GM10248 (cell line): ENCODE data around the gene SIX1.

Experiments used
- CTCF ChIA-PET: fragments of 300-600 bp; sonication (Branson Sonifier 250); formaldehyde crosslinking; extraction: SDS; loops from one replicate; lab custom pipeline; 2021; ENCODE audit warnings: antibody characterized with exemption; lab: Yijun Ruan, JAX
- POLR2A ChIA-PET: fragments of 350-650 bp; sonication (Branson Sonifier 250); formaldehyde crosslinking; extraction: SDS; loops from one replicate; lab custom pipeline; 2020; ENCODE audit warnings: antibody characterized with exemption; lab: Yijun Ruan, JAX
- DNase-seq: peaks from one replicate; pipeline ENCODE4 v3.0.0; 2012; ENCODE audit errors: extremely low spot score
- TF ChIP-seq, protein P1 (sequence below): IDR thresholded peaks from 2 replicates; pipeline ENCODE4 v1.5.1; 2012; ENCODE audit warnings: mild to moderate bottlenecking, low read depth; ENCODE audit errors: extremely low read depth, missing control alignments, control extremely low read depth

The SIX1 gene

DNA sequence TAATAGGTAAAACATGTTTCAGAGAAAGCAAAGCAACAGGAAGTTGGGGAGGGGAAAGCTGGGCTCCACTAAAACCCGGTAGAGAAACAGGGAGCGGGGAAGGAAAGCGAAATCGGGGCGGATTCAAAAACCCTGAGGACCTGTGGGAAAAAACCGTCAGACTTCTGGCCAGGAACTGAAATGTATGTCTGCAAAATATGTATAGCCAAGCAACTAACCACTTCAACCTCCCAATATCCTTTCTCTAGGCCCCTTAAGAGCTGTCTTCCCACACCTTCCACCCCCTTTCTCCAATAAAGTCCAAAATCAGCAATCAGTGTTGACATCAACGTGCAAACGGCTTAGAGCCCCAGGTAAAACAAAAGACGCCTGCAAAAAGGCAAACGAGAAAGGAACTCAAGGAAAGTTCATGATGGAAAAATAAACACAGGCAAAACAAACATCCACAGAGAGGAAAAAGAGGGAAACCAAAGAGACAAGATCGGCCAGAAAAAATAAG, 32.8 kb downstream of the SIX1 start:
- TF ChIP-seq, protein P1, sequence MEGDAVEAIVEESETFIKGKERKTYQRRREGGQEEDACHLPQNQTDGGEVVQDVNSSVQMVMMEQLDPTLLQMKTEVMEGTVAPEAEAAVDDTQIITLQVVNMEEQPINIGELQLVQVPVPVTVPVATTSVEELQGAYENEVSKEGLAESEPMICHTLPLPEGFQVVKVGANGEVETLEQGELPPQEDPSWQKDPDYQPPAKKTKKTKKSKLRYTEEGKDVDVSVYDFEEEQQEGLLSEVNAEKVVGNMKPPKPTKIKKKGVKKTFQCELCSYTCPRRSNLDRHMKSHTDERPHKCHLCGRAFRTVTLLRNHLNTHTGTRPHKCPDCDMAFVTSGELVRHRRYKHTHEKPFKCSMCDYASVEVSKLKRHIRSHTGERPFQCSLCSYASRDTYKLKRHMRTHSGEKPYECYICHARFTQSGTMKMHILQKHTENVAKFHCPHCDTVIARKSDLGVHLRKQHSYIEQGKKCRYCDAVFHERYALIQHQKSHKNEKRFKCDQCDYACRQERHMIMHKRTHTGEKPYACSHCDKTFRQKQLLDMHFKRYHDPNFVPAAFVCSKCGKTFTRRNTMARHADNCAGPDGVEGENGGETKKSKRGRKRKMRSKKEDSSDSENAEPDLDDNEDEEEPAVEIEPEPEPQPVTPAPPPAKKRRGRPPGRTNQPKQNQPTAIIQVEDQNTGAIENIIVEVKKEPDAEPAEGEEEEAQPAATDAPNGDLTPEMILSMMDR = no peak
- ChIA-PET POLR2A (no interaction called here), CTCF (interaction anchor here (1.6 kb wide), 1 partner anchor 9 kb away, joined by 5 read pairs; no protein-coding TSS in a partner anchor)
- DNase-seq = no peak

DNA sequence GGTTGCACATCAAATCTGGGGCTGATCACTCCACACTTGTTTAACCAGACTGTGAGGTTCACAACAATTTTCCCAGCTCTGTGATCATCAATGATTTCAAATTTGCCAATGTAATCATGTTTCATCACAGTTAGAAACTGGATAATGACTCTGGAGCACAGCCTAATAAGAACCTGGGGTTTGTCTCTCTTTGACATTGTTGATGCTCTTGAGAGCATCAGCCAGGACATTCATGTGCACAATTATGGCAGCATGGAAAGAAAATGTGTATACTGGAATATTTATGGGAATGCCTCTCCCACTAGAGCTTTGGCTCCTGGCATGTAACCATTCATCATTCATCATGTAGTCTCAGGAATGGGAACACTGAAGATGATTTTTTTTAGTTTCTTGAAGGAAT, 47.0 kb downstream of the SIX1 start:
- CTCF ChIA-PET = no interaction called here
- TF ChIP-seq, protein P1 = no peak
- DNase-seq = no peak
- POLR2A ChIA-PET = no interaction called here

DNA sequence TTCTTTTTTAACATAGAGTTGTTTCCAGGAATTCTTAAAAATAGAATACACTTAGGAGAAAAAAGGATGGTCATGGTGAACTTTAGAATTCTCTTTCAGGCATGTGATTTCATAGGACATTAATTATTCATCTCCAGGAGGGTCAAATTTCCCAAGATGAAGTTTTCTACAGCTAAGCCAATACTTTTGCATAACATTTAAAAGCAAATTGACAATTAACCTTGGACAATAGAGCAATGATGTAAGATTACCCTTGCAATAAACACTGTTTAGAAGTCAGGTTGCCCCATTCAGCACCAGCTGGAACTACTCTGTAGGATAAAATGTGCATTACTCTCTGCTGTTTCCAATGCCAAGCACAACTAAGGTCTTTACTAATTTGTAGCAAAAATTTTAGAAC, 49.5 kb downstream of the SIX1 start:
- POLR2A ChIA-PET = no interaction called here
- CTCF ChIA-PET = no interaction called here
- no peak for DNase-seq
- TF ChIP-seq, protein P1 = no peak

DNA sequence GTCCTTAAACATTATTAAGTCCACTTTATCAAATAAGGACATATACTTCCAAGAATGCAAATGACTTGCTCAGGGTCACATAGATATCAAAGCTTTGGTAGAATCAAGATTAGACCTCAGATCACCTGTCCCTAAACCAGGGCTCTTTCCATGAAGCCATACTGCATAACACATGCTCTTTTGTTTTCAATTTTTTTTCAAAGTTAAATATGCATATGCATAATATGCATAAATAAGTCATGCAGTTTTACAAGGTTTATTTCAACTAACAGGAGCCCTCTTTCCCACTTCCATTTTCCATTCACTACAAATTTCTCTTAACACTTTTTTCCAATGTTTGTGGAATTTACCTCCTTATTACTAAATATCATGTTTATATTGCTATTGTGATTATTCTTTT, 53.1 kb downstream of the SIX1 start:
- CTCF ChIA-PET = no interaction called here
- TF ChIP-seq, protein P1 = no peak

DNA sequence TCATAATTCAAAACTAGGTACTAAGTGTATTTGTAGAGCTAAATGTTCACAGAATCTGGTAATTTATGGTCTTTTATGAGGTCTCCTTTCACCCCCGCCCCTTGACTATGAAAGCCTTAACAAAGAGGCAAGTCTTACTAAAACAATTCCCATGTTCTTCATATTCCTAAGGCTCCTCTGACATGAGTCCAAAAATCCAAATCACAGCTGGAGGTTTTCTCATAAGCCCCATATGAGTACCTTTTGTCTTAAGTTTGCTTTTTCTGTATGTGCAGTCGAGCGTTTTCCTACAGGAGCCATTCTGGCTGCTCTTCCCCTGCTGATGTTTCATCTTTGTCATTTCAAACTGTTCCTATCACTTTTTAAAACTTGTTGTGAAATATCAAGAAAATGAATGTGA, 55.2 kb downstream of the SIX1 start:
- no peak for DNase-seq
- POLR2A ChIA-PET = no interaction called here
- CTCF ChIA-PET = no interaction called here
- TF ChIP-seq, protein P1 = no peak

More for the DNA sequence above, 53.1 kb downstream of the SIX1 start:
- DNase-seq = no peak
- POLR2A ChIA-PET = no interaction called here
